Measurements from ENCODE around the gene TAPT1.

GRCh38 chr4:16187455-16187854 lies 38.8 kb downstream of the TAPT1 start:
- no peak for TF ChIP-seq CTCF (conservative IDR thresholded peaks at IDR 0.05)
- TF ChIP-seq EZH2 (IDR thresholded peaks at IDR 0.05; ENCODE audit: low read depth): no peak

Measured in PC-9 (cell line).